ENCODE results near the gene SYT10. TPM values are rescaled to one million over a fixed set of nuclear protein-coding genes. Genes with fewer than 3 reads are reported as not detected.

SYT10 gene
- total and polyA plus RNA-seq, 2 donors (not counting 1 experiment from before 2014, with no cell fraction given) = not detected

DNA sequence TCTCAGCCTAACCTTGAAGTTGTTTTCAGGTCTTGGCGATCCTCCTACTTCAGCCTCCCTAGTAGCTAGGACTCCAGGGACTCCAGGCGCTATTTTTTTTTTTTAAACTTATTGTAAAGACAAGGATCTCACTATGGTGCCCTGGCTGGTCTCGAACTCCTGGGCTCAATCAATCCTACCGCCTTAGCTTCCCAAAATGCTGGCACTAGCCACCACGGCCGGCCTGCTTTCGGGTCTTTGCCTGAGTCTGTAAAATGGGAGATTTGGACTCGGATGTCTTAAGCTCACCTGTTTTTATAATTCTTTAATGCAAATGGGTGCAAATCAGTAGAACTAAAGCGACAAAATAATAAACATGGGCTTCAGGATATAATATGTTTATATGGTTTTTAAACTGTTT, 858 bp upstream of the SYT10 start:
- Histone ChIP-seq H4K20me1 (ENCODE audit: control insufficient read depth, extremely low read depth, insufficient read depth, low read length) (no peaks in the 10 kb centered on the region), H3K4me3 (replicated peaks in 1 of 4; ENCODE audit: control extremely low read depth in 1 of 4, insufficient read depth in 1 of 4, low read depth in 3 of 4, low read length in 4 of 4) (no peak overlapping the region), H3K9ac (ENCODE audit: insufficient read depth, low read length) (no peak overlapping the region), H3K27ac (ENCODE audit: insufficient read depth, low read length) (no peak overlapping the region), H3K36me3 (ENCODE audit: control insufficient read depth, insufficient read depth, low read length) (no peaks in the 10 kb centered on the region), H2AFZ (ENCODE audit: low read length) (no peak overlapping the region), H3K9me3 (ENCODE audit: control insufficient read depth, insufficient read depth, low read depth, low read length) (no peaks in the 10 kb centered on the region), H3K79me2 (ENCODE audit: control insufficient read depth, insufficient read depth, low read length) (no peaks in the 10 kb centered on the region), H3K27me3 (ENCODE audit: control insufficient read depth, insufficient read depth, low read length) (peaks cover 7% of the 10 kb centered on the region), H3K4me1 (ENCODE audit: control insufficient read depth, extremely low read depth, insufficient read depth, low read length) (no peaks in the 10 kb centered on the region), H3K4me2 (ENCODE audit: extremely low read depth, insufficient read depth, low read length) (no peak overlapping the region)
- TF ChIP-seq, protein P1, sequence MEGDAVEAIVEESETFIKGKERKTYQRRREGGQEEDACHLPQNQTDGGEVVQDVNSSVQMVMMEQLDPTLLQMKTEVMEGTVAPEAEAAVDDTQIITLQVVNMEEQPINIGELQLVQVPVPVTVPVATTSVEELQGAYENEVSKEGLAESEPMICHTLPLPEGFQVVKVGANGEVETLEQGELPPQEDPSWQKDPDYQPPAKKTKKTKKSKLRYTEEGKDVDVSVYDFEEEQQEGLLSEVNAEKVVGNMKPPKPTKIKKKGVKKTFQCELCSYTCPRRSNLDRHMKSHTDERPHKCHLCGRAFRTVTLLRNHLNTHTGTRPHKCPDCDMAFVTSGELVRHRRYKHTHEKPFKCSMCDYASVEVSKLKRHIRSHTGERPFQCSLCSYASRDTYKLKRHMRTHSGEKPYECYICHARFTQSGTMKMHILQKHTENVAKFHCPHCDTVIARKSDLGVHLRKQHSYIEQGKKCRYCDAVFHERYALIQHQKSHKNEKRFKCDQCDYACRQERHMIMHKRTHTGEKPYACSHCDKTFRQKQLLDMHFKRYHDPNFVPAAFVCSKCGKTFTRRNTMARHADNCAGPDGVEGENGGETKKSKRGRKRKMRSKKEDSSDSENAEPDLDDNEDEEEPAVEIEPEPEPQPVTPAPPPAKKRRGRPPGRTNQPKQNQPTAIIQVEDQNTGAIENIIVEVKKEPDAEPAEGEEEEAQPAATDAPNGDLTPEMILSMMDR (conservative IDR thresholded peaks at IDR 0.05 in 1 of 2, IDR thresholded peaks at IDR 0.05 in 1 of 2; ENCODE audit: low read depth in 1 of 2, low read length in 2 of 2) = no peak
- no peak for TF ChIP-seq EZH2 (IDR thresholded peaks at IDR 0.05; ENCODE audit: low read length, missing control alignments)
- no peak for DNase-seq (ENCODE audit: low read depth in 2 of 2)

DNA sequence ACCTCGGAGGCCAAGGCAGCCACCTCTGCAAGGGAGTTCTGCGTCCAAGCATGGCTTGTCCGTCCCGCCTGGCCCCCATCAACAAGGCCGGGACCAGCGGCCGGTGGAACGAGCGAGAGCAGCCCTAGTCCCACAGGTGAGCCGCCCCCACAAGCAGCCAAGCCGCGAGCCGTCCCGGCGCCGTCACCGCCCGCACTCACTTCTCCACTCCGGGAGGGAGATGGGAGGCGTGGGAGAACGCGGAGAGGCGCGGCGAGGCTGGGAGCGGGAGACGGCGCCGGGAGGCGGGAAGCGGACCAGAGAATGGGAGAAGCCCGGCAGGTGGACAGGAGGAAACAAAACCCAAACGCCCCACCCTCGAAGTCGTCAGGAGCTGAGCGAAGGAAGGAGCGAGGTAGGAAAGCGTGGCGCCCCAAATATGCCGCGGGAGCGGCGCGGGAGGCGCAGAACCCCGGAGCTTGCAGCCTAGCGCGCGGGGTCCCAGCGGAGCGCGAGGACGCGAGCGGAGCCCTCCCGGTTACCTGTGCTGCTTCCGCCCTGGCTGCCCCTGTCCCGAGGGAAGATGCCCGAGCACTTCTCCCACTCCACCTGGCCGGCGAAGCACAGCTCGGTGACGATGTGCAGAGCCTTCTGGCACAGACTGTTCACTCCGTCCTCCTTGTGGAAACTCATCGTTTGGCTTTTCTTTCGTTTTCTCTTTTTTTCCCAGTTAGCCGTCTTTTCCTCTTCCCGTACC, 600 bp downstream of the SYT10 start:
- no peak for TF ChIP-seq EZH2 (IDR thresholded peaks at IDR 0.05; ENCODE audit: low read length, missing control alignments)
- TF ChIP-seq, protein P1 (conservative IDR thresholded peaks at IDR 0.05 in 1 of 2, IDR thresholded peaks at IDR 0.05 in 1 of 2; ENCODE audit: low read depth in 1 of 2, low read length in 2 of 2) = no peak
- peaks cover 7% of the 10 kb centered on the region for H3K27me3 ChIP-seq (ENCODE audit: control insufficient read depth, insufficient read depth, low read length)
- H3K9ac ChIP-seq (ENCODE audit: insufficient read depth, low read length) = peak overlapping the region; percentile 16
- no peaks in the 10 kb centered on the region for H4K20me1 ChIP-seq (ENCODE audit: control insufficient read depth, extremely low read depth, insufficient read depth, low read length)
- H3K4me1 ChIP-seq (ENCODE audit: control insufficient read depth, extremely low read depth, insufficient read depth, low read length) = no peaks in the 10 kb centered on the region
- peak overlapping the region; percentile 52 to 67 (median 60) for H3K4me3 ChIP-seq (replicated peaks in 1 of 4; ENCODE audit: control extremely low read depth in 1 of 4, insufficient read depth in 1 of 4, low read depth in 3 of 4, low read length in 4 of 4)
- H3K36me3 ChIP-seq (ENCODE audit: control insufficient read depth, insufficient read depth, low read length) = no peaks in the 10 kb centered on the region
- H3K79me2 ChIP-seq (ENCODE audit: control insufficient read depth, insufficient read depth, low read length) = no peaks in the 10 kb centered on the region
- H3K27ac ChIP-seq (ENCODE audit: insufficient read depth, low read length) = no peak overlapping the region
- H3K9me3 ChIP-seq (ENCODE audit: control insufficient read depth, insufficient read depth, low read depth, low read length) = no peaks in the 10 kb centered on the region
- peak overlapping the region; percentile 73 for H2AFZ ChIP-seq (ENCODE audit: low read length)
- DNase-seq (ENCODE audit: low read depth in 2 of 2) = peak; percentile 3 to 13
- peak overlapping the region; percentile 87 for H3K4me2 ChIP-seq (ENCODE audit: extremely low read depth, insufficient read depth, low read length)

GRCh38 chr12:33438025-33438772, 1.4 kb downstream of the SYT10 start:
- Histone ChIP-seq H4K20me1 (ENCODE audit: control insufficient read depth, extremely low read depth, insufficient read depth, low read length) (no peaks in the 10 kb centered on the region), H3K9ac (ENCODE audit: insufficient read depth, low read length) (no peak overlapping the region), H3K4me3 (replicated peaks in 1 of 4; ENCODE audit: control extremely low read depth in 1 of 4, insufficient read depth in 1 of 4, low read depth in 3 of 4, low read length in 4 of 4) (no peak overlapping the region), H3K4me1 (ENCODE audit: control insufficient read depth, extremely low read depth, insufficient read depth, low read length) (no peaks in the 10 kb centered on the region), H2AFZ (ENCODE audit: low read length) (no peak overlapping the region), H3K79me2 (ENCODE audit: control insufficient read depth, insufficient read depth, low read length) (no peaks in the 10 kb centered on the region), H3K27me3 (ENCODE audit: control insufficient read depth, insufficient read depth, low read length) (peaks cover 7% of the 10 kb centered on the region), H3K9me3 (ENCODE audit: control insufficient read depth, insufficient read depth, low read depth, low read length) (no peaks in the 10 kb centered on the region), H3K4me2 (ENCODE audit: extremely low read depth, insufficient read depth, low read length) (no peak overlapping the region), H3K27ac (ENCODE audit: insufficient read depth, low read length) (no peak overlapping the region), H3K36me3 (ENCODE audit: control insufficient read depth, insufficient read depth, low read length) (no peaks in the 10 kb centered on the region)
- TF ChIP-seq EZH2 (IDR thresholded peaks at IDR 0.05; ENCODE audit: low read length, missing control alignments) = no peak
- TF ChIP-seq, protein P1 (conservative IDR thresholded peaks at IDR 0.05 in 1 of 2, IDR thresholded peaks at IDR 0.05 in 1 of 2; ENCODE audit: low read depth in 1 of 2, low read length in 2 of 2) = no peak
- DNase-seq (ENCODE audit: low read depth in 2 of 2) = no peak
